ENCODE data around the gene KCNK2. TPM values are rescaled to one million over a fixed set of nuclear protein-coding genes. Genes with fewer than 3 reads are reported as not detected.

The KCNK2 gene
- total RNA-seq, 2 experiments from 2014 or later: not detected

DNA sequence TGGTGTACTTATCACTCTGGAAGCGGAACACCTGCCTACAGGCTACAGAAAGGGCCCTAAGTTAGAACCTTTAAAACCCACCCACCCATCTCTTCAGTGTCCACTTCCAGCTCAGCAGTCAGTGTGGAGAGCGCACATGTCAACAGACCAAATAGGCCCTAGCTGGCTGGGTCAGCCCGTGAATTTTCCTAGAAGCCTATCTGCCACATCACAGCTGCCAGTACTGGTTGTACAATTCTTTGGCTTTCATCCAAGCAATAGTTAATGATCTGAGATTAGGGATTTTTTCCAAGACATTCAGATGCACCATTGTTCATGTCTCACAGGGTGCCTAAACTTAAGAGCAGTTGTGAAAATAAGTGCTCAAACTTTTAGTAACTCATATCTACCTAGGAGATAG, 197.1 kb downstream of the KCNK2 start:
- BruUV-seq (replicated peaks): no TSS peak
- Histone ChIP-seq H3K4me3 (ENCODE audit: low read depth, low read length, poor library complexity, severe bottlenecking) (no peak overlapping the region), H2AFZ (ENCODE audit: low read length) (no peak overlapping the region), H3K79me2 (ENCODE audit: insufficient read depth, low read depth, low read length) (no peaks in the 10 kb centered on the region), H3K4me1 (ENCODE audit: insufficient read depth, low read length, poor library complexity, severe bottlenecking) (no peaks in the 10 kb centered on the region), H3K9me3 (ENCODE audit: low read length) (no peaks in the 10 kb centered on the region), H3K4me2 (ENCODE audit: low read length) (no peak overlapping the region), H3K9me2 (ENCODE audit: insufficient read depth, low read length) (no peaks in the 10 kb centered on the region), H3K27ac (ENCODE audit: low read depth, low read length, poor library complexity, severe bottlenecking) (no peak overlapping the region), H3K36me3 (ENCODE audit: insufficient read depth, low read length) (no peaks in the 10 kb centered on the region), H4K20me1 (ENCODE audit: insufficient read depth, low read length) (no peaks in the 10 kb centered on the region)
- DNase-seq (ENCODE audit: low spot score): no peak
- intact Hi-C loops (cut with micrococcal nuclease; ENCODE audit: unreplicated experiment): no loop called here
- CTCF ChIA-PET (ENCODE audit: unreplicated experiment): no interaction called here
- TF ChIP-seq, protein P1, sequence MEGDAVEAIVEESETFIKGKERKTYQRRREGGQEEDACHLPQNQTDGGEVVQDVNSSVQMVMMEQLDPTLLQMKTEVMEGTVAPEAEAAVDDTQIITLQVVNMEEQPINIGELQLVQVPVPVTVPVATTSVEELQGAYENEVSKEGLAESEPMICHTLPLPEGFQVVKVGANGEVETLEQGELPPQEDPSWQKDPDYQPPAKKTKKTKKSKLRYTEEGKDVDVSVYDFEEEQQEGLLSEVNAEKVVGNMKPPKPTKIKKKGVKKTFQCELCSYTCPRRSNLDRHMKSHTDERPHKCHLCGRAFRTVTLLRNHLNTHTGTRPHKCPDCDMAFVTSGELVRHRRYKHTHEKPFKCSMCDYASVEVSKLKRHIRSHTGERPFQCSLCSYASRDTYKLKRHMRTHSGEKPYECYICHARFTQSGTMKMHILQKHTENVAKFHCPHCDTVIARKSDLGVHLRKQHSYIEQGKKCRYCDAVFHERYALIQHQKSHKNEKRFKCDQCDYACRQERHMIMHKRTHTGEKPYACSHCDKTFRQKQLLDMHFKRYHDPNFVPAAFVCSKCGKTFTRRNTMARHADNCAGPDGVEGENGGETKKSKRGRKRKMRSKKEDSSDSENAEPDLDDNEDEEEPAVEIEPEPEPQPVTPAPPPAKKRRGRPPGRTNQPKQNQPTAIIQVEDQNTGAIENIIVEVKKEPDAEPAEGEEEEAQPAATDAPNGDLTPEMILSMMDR (conservative IDR thresholded peaks at IDR 0.05; ENCODE audit: low read length): no peak
- TF ChIP-seq EZH2phosphoT487 (IDR thresholded peaks at IDR 0.05; ENCODE audit: borderline replicate concordance, low read depth, low read length): no peak
- POLR2A ChIA-PET: no interaction called here

DNA sequence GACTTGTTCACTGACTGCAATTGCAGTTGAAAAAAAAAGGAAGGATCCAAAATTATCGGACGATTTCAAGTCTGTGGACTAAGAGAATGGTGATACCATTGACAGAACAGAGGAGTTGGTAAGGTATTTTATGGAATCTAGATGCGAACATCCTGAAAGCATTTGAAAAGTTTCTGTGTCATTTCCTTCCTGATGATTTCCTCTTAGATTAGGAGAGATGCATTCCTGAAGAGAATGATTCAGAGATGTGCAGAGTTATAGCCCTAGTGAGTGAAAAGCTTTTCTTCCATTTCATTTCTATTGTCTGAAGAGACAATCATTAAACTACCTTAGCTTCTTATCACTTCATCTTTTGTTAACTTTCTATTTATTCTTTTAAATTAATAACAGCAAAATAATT, 200.0 kb downstream of the KCNK2 start:
- intact Hi-C loops (cut with micrococcal nuclease; ENCODE audit: unreplicated experiment): no loop called here

More for the DNA sequence above, 200.0 kb downstream of the KCNK2 start:
- BruUV-seq (replicated peaks): no TSS peak
- no peaks in the 10 kb centered on the region for H4K20me1 ChIP-seq (ENCODE audit: insufficient read depth, low read length)
- H2AFZ ChIP-seq (ENCODE audit: low read length): no peak overlapping the region
- no peaks in the 10 kb centered on the region for H3K9me3 ChIP-seq (ENCODE audit: low read length)
- no peaks in the 10 kb centered on the region for H3K4me1 ChIP-seq (ENCODE audit: insufficient read depth, low read length, poor library complexity, severe bottlenecking)
- no peaks in the 10 kb centered on the region for H3K79me2 ChIP-seq (ENCODE audit: insufficient read depth, low read depth, low read length)
- H3K36me3 ChIP-seq (ENCODE audit: insufficient read depth, low read length): no peaks in the 10 kb centered on the region
- CTCF ChIA-PET (ENCODE audit: unreplicated experiment): no interaction called here
- H3K9me2 ChIP-seq (ENCODE audit: insufficient read depth, low read length): no peaks in the 10 kb centered on the region
- no peak overlapping the region for H3K4me2 ChIP-seq (ENCODE audit: low read length)
- TF ChIP-seq, protein P1 (conservative IDR thresholded peaks at IDR 0.05; ENCODE audit: low read length): no peak
- no peak for TF ChIP-seq EZH2phosphoT487 (IDR thresholded peaks at IDR 0.05; ENCODE audit: borderline replicate concordance, low read depth, low read length)
- no peak for DNase-seq (ENCODE audit: low spot score)
- H3K27ac ChIP-seq (ENCODE audit: low read depth, low read length, poor library complexity, severe bottlenecking): no peak overlapping the region
- POLR2A ChIA-PET: interaction anchor here (0.6 kb wide), 1 partner anchor 318 kb away, joined by 3 read pairs; no protein-coding TSS in a partner anchor
- H3K4me3 ChIP-seq (ENCODE audit: low read depth, low read length, poor library complexity, severe bottlenecking): no peak overlapping the region

Data from OCI-LY7 (cell line).